ENCODE measurements around the gene PDZRN3. TPM values are rescaled to one million over a fixed set of nuclear protein-coding genes. Genes with fewer than 3 reads are reported as not detected.

PDZRN3 gene
- total RNA-seq, 1 donor from 2014 or later, result 3.4 TPM

GRCh38 chr3:73592154-73593144 lies 32.3 kb downstream of the PDZRN3 start:
- Mint-ChIP-seq H3K27me3 (ENCODE audit: insufficient read depth, low read depth) (no peaks in the 10 kb centered on the region), H3K4me3 (no peak overlapping the region)

GRCh38 chr3:73591286-73591800 lies 33.4 kb downstream of the PDZRN3 start:
- DNase-seq (ENCODE audit: low spot score), result no peak
- Histone ChIP-seq H3K9me3 (ENCODE audit: low read depth) (peaks cover 4% of the 10 kb centered on the region), H3K79me2 (ENCODE audit: low read depth) (no peaks in the 10 kb centered on the region), H3K27ac (no peak overlapping the region), H3F3A (ENCODE audit: low read depth) (no peaks in the 10 kb centered on the region), H4K20me1 (ENCODE audit: low read depth) (no peaks in the 10 kb centered on the region), H3K4me1 (peaks cover 4% of the 10 kb centered on the region), H3K36me3 (no peaks in the 10 kb centered on the region), H3K9ac (no peak overlapping the region), H3K4me2 (no peak overlapping the region), H3K27me3 (no peaks in the 10 kb centered on the region), H2AFZ (replicated peaks) (no peak overlapping the region), H3K4me3 (no peak overlapping the region)
- Mint-ChIP-seq H3K36me3 (peaks cover 11% of the 10 kb centered on the region), H3K9me3 (no peaks in the 10 kb centered on the region), H3K4me3 (no peak overlapping the region), H3K27me3 (ENCODE audit: insufficient read depth, low read depth) (peaks cover under 1% of the 10 kb centered on the region), H3K27ac (no peak overlapping the region), H3K4me1 (peaks cover 5% of the 10 kb centered on the region)
- TF ChIP-seq EZH2phosphoT487 (IDR thresholded peaks at IDR 0.05) (no peak), CTCF (IDR thresholded peaks at IDR 0.05) (no peak), EZH2 (IDR thresholded peaks at IDR 0.05) (no peak)

More at GRCh38 chr3:73592154-73593144, 32.3 kb downstream of the PDZRN3 start:
- H3K4me1 Mint-ChIP-seq, result peaks cover 10% of the 10 kb centered on the region
- H3K27ac Mint-ChIP-seq, result no peak overlapping the region
- Histone ChIP-seq H2AFZ (replicated peaks) (no peak overlapping the region), H3K4me3 (no peak overlapping the region), H3K4me2 (no peak overlapping the region), H3K27ac (no peak overlapping the region), H4K20me1 (ENCODE audit: low read depth) (no peaks in the 10 kb centered on the region), H3F3A (ENCODE audit: low read depth) (no peaks in the 10 kb centered on the region), H3K9ac (no peak overlapping the region), H3K36me3 (no peaks in the 10 kb centered on the region), H3K4me1 (peaks cover 4% of the 10 kb centered on the region), H3K27me3 (no peaks in the 10 kb centered on the region), H3K9me3 (ENCODE audit: low read depth) (peaks cover 4% of the 10 kb centered on the region), H3K79me2 (ENCODE audit: low read depth) (no peaks in the 10 kb centered on the region)
- DNase-seq (ENCODE audit: low spot score), result peak; percentile 6
- peaks cover 18% of the 10 kb centered on the region for H3K36me3 Mint-ChIP-seq
- H3K9me3 Mint-ChIP-seq, result peaks cover 3% of the 10 kb centered on the region
- no peak for TF ChIP-seq CTCF (IDR thresholded peaks at IDR 0.05)
- no peak for TF ChIP-seq EZH2 (IDR thresholded peaks at IDR 0.05)
- TF ChIP-seq EZH2phosphoT487 (IDR thresholded peaks at IDR 0.05), result no peak

GRCh38 chr3:73586628-73587027 lies 38.1 kb downstream of the PDZRN3 start:
- Histone ChIP-seq H3K9me3 (ENCODE audit: low read depth) (no peaks in the 10 kb centered on the region), H3K27me3 (no peaks in the 10 kb centered on the region), H4K20me1 (ENCODE audit: low read depth) (no peaks in the 10 kb centered on the region), H3K79me2 (ENCODE audit: low read depth) (no peaks in the 10 kb centered on the region), H3K9ac (no peak overlapping the region), H3K4me3 (no peak overlapping the region), H3K27ac (no peak overlapping the region), H2AFZ (replicated peaks) (no peak overlapping the region), H3F3A (ENCODE audit: low read depth) (no peaks in the 10 kb centered on the region), H3K36me3 (no peaks in the 10 kb centered on the region), H3K4me1 (no peaks in the 10 kb centered on the region), H3K4me2 (no peak overlapping the region)
- Mint-ChIP-seq H3K27ac (no peak overlapping the region), H3K27me3 (ENCODE audit: insufficient read depth, low read depth) (peaks cover 2% of the 10 kb centered on the region), H3K4me1 (peaks cover 4% of the 10 kb centered on the region), H3K9me3 (no peaks in the 10 kb centered on the region), H3K4me3 (no peak overlapping the region), H3K36me3 (peaks cover 6% of the 10 kb centered on the region)
- DNase-seq (ENCODE audit: low spot score), result no peak
- TF ChIP-seq EZH2phosphoT487 (IDR thresholded peaks at IDR 0.05) (no peak), EZH2 (IDR thresholded peaks at IDR 0.05) (no peak), CTCF (IDR thresholded peaks at IDR 0.05) (no peak)
